Endothelial cell of umbilical vein (primary cell): ENCODE data around the gene OCIAD1. TPM values are rescaled to one million over a fixed set of nuclear protein-coding genes. Genes with fewer than 3 reads are reported as not detected.
"Not testable (repeated sequence)": the region's sequence is repeated elsewhere in the genome, so short reads cannot be mapped to it uniquely, and the experiment has no call there.

Source experiments
- BruUV-seq: library from RNA; stranded (reverse); fragments of 400-500 nt; replicated peaks from 2 replicates; lab custom pipeline; 2021; lab: Mats Ljungman, UMichigan
- CTCF ChIA-PET: fragments of 300-600, 350-600 bp; sonication (Branson Sonifier 250); formaldehyde crosslinking; loops from one replicate; lab custom pipeline; 2021; ENCODE audit warnings: antibody characterized with exemption, inconsistent platforms; lab: Charles Lee
- POLR2A ChIA-PET: fragments of 300-600, 350-600 bp; sonication (Branson Sonifier 250); formaldehyde crosslinking; loops from one replicate; lab custom pipeline; 2021; ENCODE audit warnings: antibody characterized with exemption, inconsistent platforms; lab: Charles Lee
- DNase-seq: peaks from one replicate; pipeline ENCODE4 v3.0.0-alpha.2; 2011; ENCODE audit warnings: low read depth, low spot score
- FAIRE-seq: peaks from 2 replicates; lab custom pipeline; 2011; peaks lifted over from hg19 to GRCh38; lab: Jason Lieb, UNC
- H2AFZ ChIP-seq: 2 replicates; pipeline ENCODE4 v1.6.0; 2012; ENCODE audit warnings: low read depth, low read length, control low read depth, inconsistent platforms
- H3K27ac ChIP-seq: 2 replicates; pipeline ENCODE4 v1.5.1; 2011; ENCODE audit warnings: low read depth, mild to moderate bottlenecking, control low read depth, low read length, moderate library complexity; ENCODE audit not compliant: insufficient read depth
- H3K27me3 ChIP-seq, 2 experiments: 2 replicates each; pipeline versions ENCODE4 v1.6.0 to v1.6.1; 2011; ENCODE audit warnings: low read length in 2 of 2, mixed read lengths in 1 of 2; ENCODE audit not compliant: control insufficient read depth in 2 of 2, insufficient read depth in 2 of 2
- H3K36me3 ChIP-seq, 2 experiments: 2 replicates in 1 of 2; 3 replicates in 1 of 2; pipeline ENCODE4 v1.5.1; 2011; ENCODE audit warnings: low read length in 2 of 2, mild to moderate bottlenecking in 1 of 2, moderate library complexity in 1 of 2; ENCODE audit not compliant: control insufficient read depth in 2 of 2, insufficient read depth in 2 of 2; ENCODE audit errors: extremely low read depth in 1 of 2
- H3K4me1 ChIP-seq: 3 replicates; pipeline ENCODE4 v1.5.1; 2011; ENCODE audit warnings: mild to moderate bottlenecking, low read length; ENCODE audit not compliant: control insufficient read depth, insufficient read depth; ENCODE audit errors: extremely low read depth
- H3K4me2 ChIP-seq: 2 replicates; pipeline ENCODE4 v1.6.1; 2011; ENCODE audit warnings: low read length, control low read depth, mixed read lengths; ENCODE audit not compliant: insufficient read depth
- H3K4me3 ChIP-seq, 3 experiments: fragments of 200-600 bp in 1 of 3; sonication (generic), shearing (Covaris generic) in 1 of 3; replicated peaks in 1 of 3; 2 replicates each; pipeline ENCODE4 v1.5.1; 2011 to 2016; ENCODE audit warnings: control low read depth in 3 of 3, low read length in 3 of 3, mild to moderate bottlenecking in 2 of 3, inconsistent platforms in 1 of 3, low read depth in 1 of 3, moderate library complexity in 1 of 3; ENCODE audit not compliant: insufficient read depth in 1 of 3
- H3K79me2 ChIP-seq: 2 replicates; pipeline ENCODE4 v1.6.0; 2012; ENCODE audit warnings: low read length, inconsistent platforms; ENCODE audit not compliant: control insufficient read depth, insufficient read depth
- H3K9ac ChIP-seq: replicated peaks from 2 replicates; pipeline ENCODE3; 2011; ENCODE audit warnings: low read length, control low read depth; ENCODE audit not compliant: insufficient read depth; ENCODE audit errors: extremely low read depth
- H3K9me1 ChIP-seq: replicated peaks from 3 replicates; pipeline ENCODE4 v1.6.0; 2011; ENCODE audit warnings: mild to moderate bottlenecking, low read length; ENCODE audit not compliant: control insufficient read depth, insufficient read depth; ENCODE audit errors: extremely low read depth
- H3K9me3 ChIP-seq: replicated peaks from 2 replicates; pipeline ENCODE4 v1.5.1; 2012; ENCODE audit warnings: low read length, inconsistent platforms; ENCODE audit not compliant: control insufficient read depth, insufficient read depth
- H4K20me1 ChIP-seq: replicated peaks from 2 replicates; pipeline ENCODE3; 2011; ENCODE audit warnings: mild to moderate bottlenecking, low read length; ENCODE audit not compliant: control insufficient read depth, insufficient read depth; ENCODE audit errors: extremely low read depth
- CTCF ChIP-seq, 2 donors: IDR thresholded peaks; 1 replicate in 1 of 2; 2 replicates in 1 of 2; pipeline ENCODE4 v1.5.1; 2011; ENCODE audit warnings: low read length in 2 of 2, mild to moderate bottlenecking in 2 of 2, moderate library complexity in 2 of 2, control low read depth in 1 of 2, inconsistent platforms in 1 of 2, low read depth in 1 of 2; ENCODE audit not compliant: insufficient read depth in 1 of 2; ENCODE audit errors: extremely low read depth in 1 of 2
- EZH2 ChIP-seq: IDR thresholded peaks from 2 replicates; pipeline ENCODE4 v1.6.1; 2012; ENCODE audit warnings: borderline replicate concordance, low read depth, mild to moderate bottlenecking, moderate library complexity, low read length, inconsistent platforms; ENCODE audit not compliant: severe bottlenecking
- FOS ChIP-seq: IDR thresholded peaks from 2 replicates; pipeline ENCODE4 v1.6.1; 2011; ENCODE audit warnings: mild to moderate bottlenecking, low read length, moderate library complexity, borderline replicate concordance; ENCODE audit not compliant: insufficient read depth
- GATA2 ChIP-seq: IDR thresholded peaks from 2 replicates; pipeline ENCODE4 v1.7.0; 2011; ENCODE audit warnings: low read depth, mild to moderate bottlenecking, moderate library complexity, mixed read lengths, low read length; ENCODE audit not compliant: insufficient read length, insufficient read depth
- JUN ChIP-seq: IDR thresholded peaks from 2 replicates; pipeline ENCODE4 v1.6.1; 2011; ENCODE audit warnings: borderline replicate concordance, low read depth; ENCODE audit not compliant: insufficient read length, insufficient read depth
- MYC ChIP-seq: IDR thresholded peaks from one replicate; pipeline ENCODE4 v1.6.1; 2011; ENCODE audit warnings: mild to moderate bottlenecking, low read depth, low read length
- POLR2A ChIP-seq: IDR thresholded peaks from 2 replicates; pipeline ENCODE4 v1.6.1; 2012; ENCODE audit warnings: low read depth, mild to moderate bottlenecking, control low read depth, low read length
- dilution Hi-C: fragments of 300-500 bp; cut with MboI; formaldehyde crosslinking; loops from one replicate; pipeline ENCODE4 v1.15.0; 2019; ENCODE audit warnings: low sequenced_read_pairs; ENCODE audit not compliant: extremely low pct_ligation_motif_present
- intact Hi-C: fragments of 100-400 bp; cut with micrococcal nuclease; formaldehyde crosslinking; loops from one replicate; pipeline ENCODE4 v1.10.0; 2022
- polyA plus RNA-seq, 4 experiments: library from polyadenylated mRNA; depleted of rRNA in 3 of 4; stranded (reverse) in 3 of 4; unstranded in 1 of 4; fragments of >200 nt; gene quantifications; 2 replicates each; pipeline versions ENCODE4 v1.2.1 to v1.2.3, GENCODE V29; 2011 to 2012; ENCODE audit warnings: missing spikeins in 1 of 4
- total RNA-seq: library from RNA; stranded (reverse); gene quantifications from 2 replicates; pipeline ENCODE4 v1.2.3, GENCODE V29; 2021
- TF ChIP-seq, protein P1 (sequence below): IDR thresholded peaks from 2 replicates; pipeline ENCODE4 v1.6.1; 2011; ENCODE audit not compliant: insufficient read depth, insufficient read length

The OCIAD1 gene
- total and polyA plus RNA-seq, 2 donors (not counting 3 experiments of a cell fraction or from before 2014, with no cell fraction given), result 81.7 to 101 TPM

- Histone ChIP-seq H3K27ac (no peak overlapping the region), H3K36me3 (no peaks in the 10 kb centered on the region), H3K4me3 (no peak overlapping the region), H3K9ac (no peak overlapping the region), H3K9me3 (no peaks in the 10 kb centered on the region), H3K4me1 (no peaks in the 10 kb centered on the region), H3K4me2 (no peak overlapping the region), H2AFZ (no peak overlapping the region), H3K9me1 (no peaks in the 10 kb centered on the region), H3K27me3 (no peaks in the 10 kb centered on the region), H4K20me1 (no peaks in the 10 kb centered on the region), H3K79me2 (no peaks in the 10 kb centered on the region)
- intact Hi-C loops, result no loop called here
- FAIRE-seq, result no peak
- no peak for DNase-seq
- dilution Hi-C loops, result no loop called here
- ChIA-PET CTCF (no interaction called here), POLR2A (no interaction called here)
- BruUV-seq, result no TSS peak
- TF ChIP-seq FOS, result no peak
- no peak for TF ChIP-seq JUN
- TF ChIP-seq EZH2, result no peak
- TF ChIP-seq, protein P1, sequence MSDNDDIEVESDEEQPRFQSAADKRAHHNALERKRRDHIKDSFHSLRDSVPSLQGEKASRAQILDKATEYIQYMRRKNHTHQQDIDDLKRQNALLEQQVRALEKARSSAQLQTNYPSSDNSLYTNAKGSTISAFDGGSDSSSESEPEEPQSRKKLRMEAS, result no peak
- no peak for TF ChIP-seq POLR2A
- no peak for TF ChIP-seq CTCF (IDR thresholded peaks at IDR 0.05; ENCODE audit: extremely low read depth in 1 of 2, insufficient read depth in 1 of 2, low read depth in 1 of 2, low read length in 2 of 2)
- TF ChIP-seq GATA2, result no peak
- TF ChIP-seq MYC, result no peak
Measured at GRCh38 chr4:48879561-48880442, 48.9 kb downstream of the OCIAD1 start.

GRCh38 chr4:48881646-48882045, 50.8 kb downstream of the OCIAD1 start:
- H3K79me2 ChIP-seq, H4K20me1 ChIP-seq, H3K27ac ChIP-seq, H3K27me3 ChIP-seq, FAIRE-seq, BruUV-seq, POLR2A ChIA-PET, dilution Hi-C loops, H3K4me2 ChIP-seq, H3K36me3 ChIP-seq, intact Hi-C loops, H3K4me1 ChIP-seq, H3K9me1 ChIP-seq, H3K4me3 ChIP-seq, H3K9me3 ChIP-seq, H3K9ac ChIP-seq, H2AFZ ChIP-seq, DNase-seq: not testable (repeated sequence)
- CTCF ChIA-PET, result interaction anchor here (0.5 to 0.8 kb wide), 2 partner anchors 178 to 496 kb away, joined by 3 read pairs; no protein-coding TSS in a partner anchor

DNA sequence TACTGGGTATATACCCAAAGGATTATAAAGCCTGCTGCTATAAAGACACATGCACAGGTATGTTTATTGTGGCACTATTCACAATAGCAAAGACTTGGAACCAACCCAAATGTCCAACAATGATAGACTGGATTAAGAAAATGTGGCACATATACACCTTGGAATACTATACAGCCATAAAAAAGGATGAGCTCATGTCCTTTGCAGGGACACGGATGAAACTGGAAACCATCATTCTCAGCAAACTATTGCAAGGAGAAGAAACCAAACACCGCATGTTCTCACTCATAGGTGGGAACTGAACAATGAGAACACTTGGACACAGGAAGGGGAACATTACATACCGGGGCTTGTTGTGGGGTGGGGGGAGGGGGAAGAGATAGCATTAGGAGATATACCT, 58.9 kb downstream of the OCIAD1 start:
- FAIRE-seq, H3K79me2 ChIP-seq, dilution Hi-C loops, H3K4me3 ChIP-seq, H3K9me3 ChIP-seq, H3K9ac ChIP-seq, H3K36me3 ChIP-seq, H3K4me2 ChIP-seq, H3K4me1 ChIP-seq, POLR2A ChIA-PET, BruUV-seq, H3K27me3 ChIP-seq, H4K20me1 ChIP-seq, H2AFZ ChIP-seq, H3K9me1 ChIP-seq, intact Hi-C loops, DNase-seq, H3K27ac ChIP-seq, CTCF ChIA-PET: not testable (repeated sequence)
